Retinal pigment epithelial cell (primary cell): ENCODE results near the gene GAS2L3.

Experiments
- DNase-seq: peaks from one replicate; pipeline ENCODE4 v3.0.0-alpha.2; 2010; ENCODE audit warnings: low read depth
- H3K4me3 ChIP-seq: 2 replicates; pipeline ENCODE4 v1.5.1; 2011; ENCODE audit warnings: mild to moderate bottlenecking, low read length, control low read depth, moderate library complexity
- TF ChIP-seq, protein P1 (sequence below): conservative IDR thresholded peaks from 2 replicates; pipeline ENCODE4 v1.5.1; 2011; ENCODE audit warnings: low read depth, low read length, control low read depth, inconsistent platforms

The GAS2L3 gene

DNA sequence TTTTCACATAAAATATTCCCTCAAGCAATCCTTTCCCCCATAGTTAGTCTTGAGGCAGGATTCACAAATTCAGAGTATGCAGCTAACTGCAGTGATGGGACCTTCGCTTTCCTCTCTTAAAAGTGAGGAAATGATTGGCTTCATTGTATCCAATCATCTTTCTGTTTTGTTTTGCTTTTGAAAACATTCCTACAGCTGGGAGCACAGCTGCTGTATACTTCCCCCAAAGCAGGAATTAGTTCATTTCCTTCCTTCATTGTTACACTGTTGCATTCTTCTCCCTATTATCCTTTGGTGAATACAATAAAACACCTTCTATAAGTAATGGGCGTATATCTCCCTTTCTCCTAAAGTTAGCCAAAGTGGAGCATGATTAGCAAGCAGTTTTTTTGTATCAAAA, 9.4 kb upstream of the GAS2L3 start:
- H3K4me3 ChIP-seq = no peak overlapping the region
- TF ChIP-seq, protein P1, sequence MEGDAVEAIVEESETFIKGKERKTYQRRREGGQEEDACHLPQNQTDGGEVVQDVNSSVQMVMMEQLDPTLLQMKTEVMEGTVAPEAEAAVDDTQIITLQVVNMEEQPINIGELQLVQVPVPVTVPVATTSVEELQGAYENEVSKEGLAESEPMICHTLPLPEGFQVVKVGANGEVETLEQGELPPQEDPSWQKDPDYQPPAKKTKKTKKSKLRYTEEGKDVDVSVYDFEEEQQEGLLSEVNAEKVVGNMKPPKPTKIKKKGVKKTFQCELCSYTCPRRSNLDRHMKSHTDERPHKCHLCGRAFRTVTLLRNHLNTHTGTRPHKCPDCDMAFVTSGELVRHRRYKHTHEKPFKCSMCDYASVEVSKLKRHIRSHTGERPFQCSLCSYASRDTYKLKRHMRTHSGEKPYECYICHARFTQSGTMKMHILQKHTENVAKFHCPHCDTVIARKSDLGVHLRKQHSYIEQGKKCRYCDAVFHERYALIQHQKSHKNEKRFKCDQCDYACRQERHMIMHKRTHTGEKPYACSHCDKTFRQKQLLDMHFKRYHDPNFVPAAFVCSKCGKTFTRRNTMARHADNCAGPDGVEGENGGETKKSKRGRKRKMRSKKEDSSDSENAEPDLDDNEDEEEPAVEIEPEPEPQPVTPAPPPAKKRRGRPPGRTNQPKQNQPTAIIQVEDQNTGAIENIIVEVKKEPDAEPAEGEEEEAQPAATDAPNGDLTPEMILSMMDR = no peak
- no peak for DNase-seq

DNA sequence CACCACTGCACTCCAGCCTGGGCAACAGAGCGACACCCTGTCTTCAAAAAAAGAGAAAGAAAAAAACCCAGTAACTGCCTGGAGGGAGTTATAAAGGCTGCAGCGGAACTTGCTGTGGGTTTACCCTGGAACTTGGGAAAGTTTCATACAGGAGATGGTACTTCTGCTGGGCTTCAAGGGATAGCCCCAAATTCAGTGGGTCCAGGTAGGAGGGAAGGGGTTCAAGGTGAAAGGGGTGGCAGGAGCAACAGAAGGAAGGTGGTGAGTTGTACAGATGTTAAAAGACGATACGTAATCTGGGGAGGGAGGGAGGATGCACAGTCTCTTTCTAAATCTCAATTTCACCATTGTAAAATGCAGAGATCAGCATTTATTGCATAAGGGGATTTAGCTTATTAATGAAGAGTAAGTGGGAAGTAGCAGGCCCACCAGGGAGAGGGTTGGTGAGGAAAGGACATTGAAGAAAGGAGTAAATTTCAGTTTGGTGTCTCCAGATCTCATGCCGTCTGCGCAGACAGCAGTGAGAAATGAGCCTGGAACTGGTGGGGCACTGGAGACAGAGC, 8.5 kb upstream of the GAS2L3 start:
- DNase-seq = no peak
- TF ChIP-seq, protein P1 = no peak
- H3K4me3 ChIP-seq = no peak overlapping the region

DNA sequence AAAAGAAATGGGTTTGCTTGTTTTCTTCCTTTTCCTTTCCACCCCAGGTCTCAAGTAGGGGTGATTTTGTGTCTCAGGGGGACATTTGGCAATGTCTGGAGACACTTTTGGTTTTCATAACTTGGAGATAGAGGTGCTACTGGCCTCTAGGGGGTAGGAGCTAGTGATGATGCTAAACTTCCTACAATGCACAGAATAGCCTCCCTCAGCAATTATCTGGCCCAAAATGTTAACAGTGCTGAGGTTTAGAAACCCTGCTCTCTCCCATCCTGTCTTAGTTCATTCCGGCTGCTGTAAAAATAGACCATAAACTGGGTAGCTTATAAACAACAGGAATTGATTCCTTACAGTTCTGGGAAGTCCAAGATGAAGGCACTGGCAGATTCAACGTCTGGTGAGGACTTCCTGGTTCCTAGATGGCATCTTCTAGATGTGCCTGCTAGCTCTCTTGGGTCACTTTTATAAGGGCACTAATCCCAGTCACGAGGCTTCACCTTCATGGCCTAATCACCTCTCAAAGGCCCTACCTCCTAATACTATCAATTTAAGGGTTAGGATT, 7.4 kb upstream of the GAS2L3 start:
- H3K4me3 ChIP-seq = no peak overlapping the region
- DNase-seq = no peak
- TF ChIP-seq, protein P1 = no peak

DNA sequence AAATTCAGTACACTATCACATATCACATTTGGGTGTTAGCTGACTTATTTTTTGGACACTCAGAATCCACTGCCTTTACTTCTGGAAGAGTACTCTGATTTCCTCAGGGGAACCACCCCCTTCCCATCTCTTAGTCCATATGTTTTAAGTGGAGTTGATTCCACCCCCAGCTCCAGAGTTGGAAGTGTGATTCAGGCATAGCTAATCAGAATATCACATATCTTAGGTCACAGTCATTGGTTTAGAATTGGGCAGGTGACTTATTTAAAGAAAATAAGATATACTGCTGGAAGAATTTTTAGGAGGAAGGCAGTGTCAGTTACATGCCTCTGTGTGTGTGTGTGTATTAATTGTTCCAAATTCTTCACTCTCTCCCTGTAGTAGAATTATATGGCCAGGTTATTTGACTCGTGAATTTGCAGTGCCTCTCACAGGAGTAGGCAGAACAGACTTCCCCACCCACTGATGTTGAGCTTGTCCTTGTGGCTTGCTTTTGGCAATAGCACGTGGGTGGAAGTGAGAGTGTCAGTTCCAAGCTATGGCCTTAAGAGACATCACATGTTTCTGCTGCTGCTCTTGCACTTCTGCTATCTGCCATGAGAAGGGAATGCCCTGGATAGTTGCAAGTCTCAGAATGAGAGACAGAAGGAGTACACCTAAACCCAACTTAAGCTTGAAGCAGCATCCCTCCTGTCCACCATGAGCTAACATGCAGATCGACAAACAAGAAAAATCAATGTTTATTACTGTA, 6.4 kb upstream of the GAS2L3 start:
- TF ChIP-seq, protein P1 = no peak
- H3K4me3 ChIP-seq = no peak overlapping the region
- DNase-seq = no peak

DNA sequence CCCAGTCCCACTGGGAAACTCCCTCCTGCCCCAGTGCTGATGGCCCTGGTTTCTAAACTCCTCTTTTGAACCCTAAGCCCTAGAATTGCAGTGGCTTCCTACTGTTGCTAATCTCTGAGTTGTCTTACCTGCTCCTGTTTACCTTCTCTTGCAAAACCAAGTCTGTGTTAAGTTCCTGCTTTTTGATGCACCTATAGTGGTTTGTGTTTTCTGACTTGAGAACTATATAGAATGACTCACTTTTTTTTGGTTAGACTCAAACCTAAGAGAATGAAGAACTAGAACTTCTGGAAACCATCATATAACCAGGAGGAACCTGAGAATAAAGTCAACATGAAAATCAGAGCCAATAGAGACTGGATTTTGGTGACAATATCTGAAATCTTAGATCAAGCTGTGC, 5.5 kb upstream of the GAS2L3 start:
- TF ChIP-seq, protein P1 = no peak
- DNase-seq = no peak
- H3K4me3 ChIP-seq = no peak overlapping the region

DNA sequence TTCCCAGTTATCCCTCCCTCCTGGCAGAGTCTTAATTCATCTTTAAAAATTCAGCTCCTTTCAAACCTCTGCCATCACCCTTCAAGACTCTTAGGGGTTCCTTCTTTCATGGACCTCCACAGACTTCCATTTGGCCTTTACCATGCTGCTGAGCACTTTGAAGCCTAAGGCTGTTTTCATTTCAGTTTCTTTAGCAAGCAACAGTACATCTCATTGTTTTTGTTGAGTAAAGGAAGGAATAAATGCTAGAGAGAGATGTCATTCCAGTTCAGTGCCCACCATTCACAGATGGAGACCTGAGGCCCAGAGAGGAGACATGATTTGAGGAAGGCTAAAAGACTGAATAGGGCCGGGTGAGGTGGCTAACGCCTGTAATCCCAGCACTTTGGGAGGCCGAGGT, 1.3 kb upstream of the GAS2L3 start:
- TF ChIP-seq, protein P1 = no peak
- DNase-seq = no peak
- no peak overlapping the region for H3K4me3 ChIP-seq
